Astrocyte (in vitro differentiated cells and primary cell): ENCODE data around the gene CMSS1. TPM values are rescaled to one million over a fixed set of nuclear protein-coding genes. Genes with fewer than 3 reads are reported as not detected.

Experiments used
- DNase-seq: peaks from one replicate; pipeline ENCODE4 v3.0.0-alpha.2; 2010; ENCODE audit warnings: low read depth
- FAIRE-seq: peaks from 2 replicates; lab custom pipeline; 2011; peaks lifted over from hg19 to GRCh38; lab: Jason Lieb, UNC
- H2AFZ ChIP-seq: 2 replicates; pipeline ENCODE4 v1.6.0; 2012; ENCODE audit warnings: low read depth, low read length, inconsistent platforms
- H3K27ac ChIP-seq: 2 replicates; pipeline ENCODE4 v1.5.1; 2011; ENCODE audit warnings: low read depth, low read length, inconsistent platforms
- H3K27me3 ChIP-seq: 2 replicates; pipeline ENCODE4 v1.6.0; 2011; ENCODE audit warnings: low read length, inconsistent platforms; ENCODE audit not compliant: insufficient read depth
- H3K36me3 ChIP-seq: 2 replicates; pipeline ENCODE4 v1.5.1; 2011; ENCODE audit warnings: low read length, inconsistent platforms; ENCODE audit not compliant: insufficient read depth
- H3K4me1 ChIP-seq: 2 replicates; pipeline ENCODE4 v1.5.1; 2011; ENCODE audit warnings: low read length, inconsistent platforms; ENCODE audit not compliant: insufficient read depth
- H3K4me2 ChIP-seq: 2 replicates; pipeline ENCODE4 v1.6.0; 2012; ENCODE audit warnings: low read length, inconsistent platforms
- H3K4me3 ChIP-seq: 2 replicates; pipeline ENCODE4 v1.5.1; 2011; ENCODE audit warnings: low read depth, mild to moderate bottlenecking, low read length, inconsistent platforms; ENCODE audit not compliant: insufficient read depth
- H3K79me2 ChIP-seq: 2 replicates; pipeline ENCODE4 v1.6.0; 2012; ENCODE audit warnings: mild to moderate bottlenecking, low read length, inconsistent platforms; ENCODE audit not compliant: insufficient read depth
- H3K9ac ChIP-seq: 2 replicates; pipeline ENCODE4 v1.6.0; 2012; ENCODE audit warnings: mild to moderate bottlenecking, low read length, inconsistent platforms
- H3K9me3 ChIP-seq: 2 replicates; pipeline ENCODE4 v1.5.1; 2012; ENCODE audit warnings: low read depth, mild to moderate bottlenecking, low read length, inconsistent platforms; ENCODE audit not compliant: insufficient read depth
- H4K20me1 ChIP-seq: 2 replicates; pipeline ENCODE4 v1.6.0; 2012; ENCODE audit warnings: low read length, inconsistent platforms; ENCODE audit not compliant: insufficient read depth
- H3K27ac Mint-ChIP-seq: one replicate; pipeline ENCODE4 v1.8.0; 2021; ENCODE audit warnings: mild to moderate bottlenecking, mixed read lengths; ENCODE audit not compliant: unreplicated experiment
- H3K27me3 Mint-ChIP-seq: one replicate; pipeline ENCODE4 v1.8.0; 2021; ENCODE audit warnings: low read depth, mixed read lengths; ENCODE audit not compliant: unreplicated experiment
- H3K36me3 Mint-ChIP-seq: one replicate; pipeline ENCODE4 v1.8.0; 2021; ENCODE audit warnings: low read depth, mixed read lengths; ENCODE audit not compliant: unreplicated experiment
- H3K4me1 Mint-ChIP-seq: one replicate; pipeline ENCODE4 v1.8.0; 2021; ENCODE audit warnings: low read depth, mixed read lengths; ENCODE audit not compliant: unreplicated experiment
- H3K4me3 Mint-ChIP-seq: one replicate; pipeline ENCODE4 v1.8.0; 2021; ENCODE audit warnings: mild to moderate bottlenecking, moderate library complexity, mixed read lengths; ENCODE audit not compliant: unreplicated experiment
- H3K9me3 Mint-ChIP-seq: one replicate; pipeline ENCODE4 v1.8.0; 2021; ENCODE audit warnings: mild to moderate bottlenecking, mixed read lengths; ENCODE audit not compliant: unreplicated experiment
- EZH2 ChIP-seq: IDR thresholded peaks from 2 replicates; pipeline ENCODE4 v1.6.1; 2012; ENCODE audit warnings: mild to moderate bottlenecking, low read length, inconsistent platforms; ENCODE audit not compliant: insufficient read depth
- total RNA-seq: library from RNA; stranded (reverse); gene quantifications from 2 replicates; pipeline ENCODE4 v1.2.1, GENCODE V29; 2021
- TF ChIP-seq, protein P1 (sequence below): IDR thresholded peaks from 2 replicates; pipeline ENCODE4 v1.5.1; 2011; ENCODE audit warnings: low read depth, mild to moderate bottlenecking, inconsistent platforms, low read length, moderate library complexity; ENCODE audit not compliant: insufficient read depth

The CMSS1 gene
- total RNA-seq, 1 donor from 2014 or later: 12.5 TPM

DNA sequence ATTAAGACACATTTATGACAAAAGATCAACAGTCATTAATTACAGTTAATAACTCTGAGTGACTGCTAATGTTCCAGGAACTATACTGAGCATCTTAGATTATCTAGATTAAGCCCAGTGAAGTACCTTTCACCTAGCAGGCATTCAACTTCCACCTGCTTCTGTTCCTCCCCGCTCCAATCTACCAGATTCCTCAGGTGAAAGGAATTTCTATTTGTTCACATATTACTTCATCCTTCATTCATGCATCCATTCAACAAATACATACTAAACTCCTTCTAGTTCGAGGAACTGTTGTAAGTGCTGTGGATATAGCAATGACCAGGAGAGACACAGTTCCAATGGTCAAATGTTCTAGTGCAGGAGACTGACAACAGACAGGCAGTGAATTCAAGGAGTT lies 157.3 kb downstream of the CMSS1 start:
- Histone ChIP-seq H2AFZ (no peak overlapping the region), H3K4me2 (no peak overlapping the region), H4K20me1 (no peaks in the 10 kb centered on the region), H3K4me1 (no peaks in the 10 kb centered on the region), H3K79me2 (no peaks in the 10 kb centered on the region), H3K36me3 (no peaks in the 10 kb centered on the region), H3K9me3 (no peaks in the 10 kb centered on the region), H3K27me3 (no peaks in the 10 kb centered on the region), H3K27ac (no peak overlapping the region), H3K4me3 (no peak overlapping the region), H3K9ac (no peak overlapping the region)
- Mint-ChIP-seq H3K4me3 (no peak overlapping the region), H3K4me1 (peaks cover 2% of the 10 kb centered on the region), H3K27ac (no peak overlapping the region), H3K27me3 (no peaks in the 10 kb centered on the region), H3K36me3 (no peaks in the 10 kb centered on the region), H3K9me3 (no peaks in the 10 kb centered on the region)
- no peak for TF ChIP-seq EZH2
- TF ChIP-seq, protein P1, sequence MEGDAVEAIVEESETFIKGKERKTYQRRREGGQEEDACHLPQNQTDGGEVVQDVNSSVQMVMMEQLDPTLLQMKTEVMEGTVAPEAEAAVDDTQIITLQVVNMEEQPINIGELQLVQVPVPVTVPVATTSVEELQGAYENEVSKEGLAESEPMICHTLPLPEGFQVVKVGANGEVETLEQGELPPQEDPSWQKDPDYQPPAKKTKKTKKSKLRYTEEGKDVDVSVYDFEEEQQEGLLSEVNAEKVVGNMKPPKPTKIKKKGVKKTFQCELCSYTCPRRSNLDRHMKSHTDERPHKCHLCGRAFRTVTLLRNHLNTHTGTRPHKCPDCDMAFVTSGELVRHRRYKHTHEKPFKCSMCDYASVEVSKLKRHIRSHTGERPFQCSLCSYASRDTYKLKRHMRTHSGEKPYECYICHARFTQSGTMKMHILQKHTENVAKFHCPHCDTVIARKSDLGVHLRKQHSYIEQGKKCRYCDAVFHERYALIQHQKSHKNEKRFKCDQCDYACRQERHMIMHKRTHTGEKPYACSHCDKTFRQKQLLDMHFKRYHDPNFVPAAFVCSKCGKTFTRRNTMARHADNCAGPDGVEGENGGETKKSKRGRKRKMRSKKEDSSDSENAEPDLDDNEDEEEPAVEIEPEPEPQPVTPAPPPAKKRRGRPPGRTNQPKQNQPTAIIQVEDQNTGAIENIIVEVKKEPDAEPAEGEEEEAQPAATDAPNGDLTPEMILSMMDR: no peak
- DNase-seq (no peak), FAIRE-seq (no peak)

DNA sequence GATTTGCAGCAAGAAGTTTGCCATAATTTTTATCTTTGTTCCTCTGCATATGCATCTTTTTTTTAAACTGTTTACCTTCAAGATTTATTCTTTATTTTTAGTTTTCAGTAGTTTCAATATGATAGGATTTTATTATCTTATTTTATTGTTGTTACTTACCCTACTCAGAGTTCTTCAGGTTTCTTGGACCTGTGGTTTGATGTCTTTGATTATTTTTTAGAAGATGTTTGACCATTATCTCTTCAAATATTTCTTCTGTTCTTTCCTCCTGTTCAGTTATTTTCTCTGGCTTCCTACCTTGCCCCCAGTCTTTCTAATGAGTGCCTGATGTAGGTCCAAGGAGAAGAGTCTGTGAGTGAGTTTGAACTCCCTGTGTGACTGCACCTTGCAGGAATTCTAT lies 158.9 kb downstream of the CMSS1 start:
- no peaks in the 10 kb centered on the region for H3K36me3 Mint-ChIP-seq
- Histone ChIP-seq H3K36me3 (no peaks in the 10 kb centered on the region), H3K27ac (no peak overlapping the region), H3K4me1 (no peaks in the 10 kb centered on the region), H3K27me3 (no peaks in the 10 kb centered on the region), H3K9ac (no peak overlapping the region), H3K4me2 (no peak overlapping the region), H2AFZ (no peak overlapping the region), H4K20me1 (no peaks in the 10 kb centered on the region), H3K79me2 (no peaks in the 10 kb centered on the region), H3K9me3 (no peaks in the 10 kb centered on the region), H3K4me3 (no peak overlapping the region)
- DNase-seq (no peak), FAIRE-seq (no peak)
- no peaks in the 10 kb centered on the region for H3K9me3 Mint-ChIP-seq
- H3K27me3 Mint-ChIP-seq: no peaks in the 10 kb centered on the region
- no peak overlapping the region for H3K4me3 Mint-ChIP-seq
- peaks cover 2% of the 10 kb centered on the region for H3K4me1 Mint-ChIP-seq
- H3K27ac Mint-ChIP-seq: no peak overlapping the region
- TF ChIP-seq, protein P1: no peak
- TF ChIP-seq EZH2: no peak

DNA sequence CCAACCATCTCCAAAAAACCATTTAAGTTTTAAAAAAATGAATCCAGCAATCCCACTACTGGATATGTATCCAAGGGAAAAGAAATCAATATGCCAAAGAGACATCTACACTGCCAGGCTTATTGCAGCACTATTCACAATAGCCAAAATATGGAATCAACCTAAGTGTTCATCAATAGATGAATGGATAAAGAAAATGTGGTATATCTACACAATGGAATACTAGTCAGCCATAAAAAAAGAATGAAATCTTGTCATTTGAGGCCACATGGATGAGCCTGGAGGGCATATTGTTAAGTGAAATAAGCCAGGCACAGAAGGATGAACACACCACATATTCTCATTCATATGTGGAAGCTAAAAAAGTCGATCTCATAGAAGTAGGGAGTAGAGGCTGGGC lies 160.6 kb downstream of the CMSS1 start:
- Histone ChIP-seq H3K4me1 (no peaks in the 10 kb centered on the region), H2AFZ (no peak overlapping the region), H3K4me3 (no peak overlapping the region), H3K79me2 (no peaks in the 10 kb centered on the region), H3K36me3 (no peaks in the 10 kb centered on the region), H3K27ac (no peak overlapping the region), H3K4me2 (no peak overlapping the region), H3K9ac (no peak overlapping the region), H3K9me3 (no peaks in the 10 kb centered on the region), H4K20me1 (no peaks in the 10 kb centered on the region), H3K27me3 (no peaks in the 10 kb centered on the region)
- Mint-ChIP-seq H3K4me3 (no peak overlapping the region), H3K4me1 (peaks cover 2% of the 10 kb centered on the region), H3K36me3 (no peaks in the 10 kb centered on the region), H3K27ac (no peak overlapping the region), H3K9me3 (no peaks in the 10 kb centered on the region), H3K27me3 (no peaks in the 10 kb centered on the region)
- TF ChIP-seq, protein P1: no peak
- no peak for TF ChIP-seq EZH2
- FAIRE-seq (no peak), DNase-seq (no peak)
